GM12874 (cell line): Measurements from ENCODE around the gene PHF5A.

ENCODE experiments used
- CTCF ChIP-seq: IDR thresholded peaks from 2 replicates; pipeline ENCODE4 v1.5.1; 2011; ENCODE audit warnings: low read depth, mild to moderate bottlenecking, control low read depth, low read length, moderate library complexity; ENCODE audit not compliant: insufficient read depth

PHF5A gene

DNA sequence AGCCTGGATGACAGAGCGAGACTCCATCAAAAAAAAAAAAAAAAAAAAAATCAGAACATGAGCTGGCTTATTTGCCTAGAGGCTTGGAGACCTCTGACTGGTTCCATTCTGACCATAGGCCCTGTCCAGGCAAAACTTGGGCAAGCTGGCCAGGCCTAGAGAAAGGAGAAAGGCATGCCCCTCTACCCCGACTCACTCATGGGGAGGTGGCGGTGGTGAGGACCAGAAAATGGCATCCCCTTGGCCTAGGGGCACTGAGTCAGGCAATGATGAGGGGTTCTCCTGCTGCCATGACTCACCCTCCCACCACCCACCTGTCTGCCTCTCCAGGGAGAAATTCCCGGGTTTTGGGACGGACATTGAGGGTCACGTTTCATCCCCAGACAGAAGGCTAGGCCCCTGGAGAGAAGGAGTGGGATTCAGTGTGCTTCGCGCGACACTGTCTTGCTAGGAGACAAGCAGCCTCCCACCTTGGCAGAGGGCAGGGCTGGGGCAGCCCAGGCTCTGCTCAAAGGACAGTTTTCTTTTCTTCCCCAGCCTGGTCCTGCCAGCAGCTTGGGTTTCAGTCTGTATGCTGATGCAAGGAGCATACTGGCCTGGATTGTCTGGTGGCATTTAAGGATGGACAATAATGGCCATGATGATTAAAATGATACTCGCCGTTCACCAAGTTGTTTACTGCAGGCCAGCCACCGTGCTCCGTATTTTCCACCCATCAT, 39.1 kb downstream of the PHF5A start:
- no peak for TF ChIP-seq CTCF

DNA sequence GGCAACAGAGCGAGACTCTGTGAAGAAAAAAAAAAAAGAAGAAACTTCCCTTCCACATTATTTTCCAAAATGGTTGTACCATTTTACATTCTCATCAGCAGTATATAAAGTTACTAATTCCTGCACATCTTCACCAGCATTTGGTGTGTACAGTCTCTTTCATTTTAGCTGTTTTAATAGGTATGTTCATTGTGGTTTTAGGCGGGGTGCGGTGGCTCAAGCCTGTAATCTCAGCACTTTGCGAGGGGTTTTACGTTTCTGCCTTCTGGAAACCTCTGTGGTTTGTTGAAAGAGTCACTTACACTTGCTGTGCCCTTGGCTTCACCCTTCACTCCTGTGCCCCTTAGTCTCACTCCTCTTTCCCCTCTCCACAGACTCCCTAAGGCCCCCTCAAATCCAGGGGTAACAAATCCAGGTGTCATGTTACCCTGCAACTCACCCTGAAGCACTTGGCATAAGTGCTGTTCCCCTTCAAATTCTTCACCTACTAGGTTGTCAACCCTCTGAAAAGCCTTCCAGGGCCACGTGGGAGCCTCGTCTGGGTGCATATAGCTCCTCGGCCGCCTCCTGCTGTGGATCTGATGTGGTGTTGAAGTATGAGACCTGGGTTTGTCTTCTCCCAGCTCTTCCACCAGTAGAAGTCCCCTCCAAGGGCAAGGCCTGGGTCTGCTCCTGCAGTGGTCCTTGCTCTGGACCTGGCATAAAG, 42.7 kb downstream of the PHF5A start:
- TF ChIP-seq CTCF = no peak

DNA sequence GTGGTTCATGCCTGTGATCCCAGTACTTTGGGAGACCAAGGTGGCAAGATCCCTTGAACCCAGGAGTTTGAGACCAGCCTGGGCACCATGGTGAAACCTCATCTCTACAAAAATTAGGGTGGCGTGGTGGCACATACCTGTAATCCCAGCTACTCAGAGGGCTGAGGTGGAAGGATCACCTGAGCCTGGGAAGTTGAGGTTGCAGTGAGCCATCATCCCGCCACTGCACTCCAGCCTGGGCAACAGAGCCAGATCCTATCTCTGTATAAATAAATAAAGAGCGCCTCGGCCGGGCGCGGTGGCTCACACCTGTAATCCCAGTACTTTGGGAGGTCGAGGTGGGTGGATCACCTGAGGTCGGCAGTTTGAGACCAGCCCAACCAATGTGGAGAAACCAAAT, 49.8 kb downstream of the PHF5A start:
- TF ChIP-seq CTCF = no peak

GRCh38 chr22:41417622-41418390, 50.7 kb downstream of the PHF5A start:
- no peak for TF ChIP-seq CTCF

DNA sequence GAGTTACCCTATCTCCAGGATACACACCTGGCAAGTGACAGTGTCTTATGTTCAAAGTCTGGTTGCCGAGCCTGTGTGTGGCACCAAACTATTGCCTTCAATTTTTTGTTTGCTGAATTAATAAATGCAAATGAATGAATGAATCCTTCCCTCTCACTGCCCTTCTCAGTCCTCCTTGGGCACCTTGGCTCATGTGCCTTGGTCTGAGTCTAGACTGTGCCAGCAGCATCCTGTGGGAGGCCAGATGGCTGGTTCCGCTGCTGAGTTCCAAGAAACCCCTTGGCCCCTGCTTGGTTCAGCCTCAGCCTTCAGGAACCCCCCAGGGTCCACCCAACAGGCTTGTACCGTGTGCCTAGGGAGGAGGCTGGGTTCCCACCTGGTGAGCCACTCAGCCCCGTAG, 52.9 kb downstream of the PHF5A start:
- TF ChIP-seq CTCF = no peak

DNA sequence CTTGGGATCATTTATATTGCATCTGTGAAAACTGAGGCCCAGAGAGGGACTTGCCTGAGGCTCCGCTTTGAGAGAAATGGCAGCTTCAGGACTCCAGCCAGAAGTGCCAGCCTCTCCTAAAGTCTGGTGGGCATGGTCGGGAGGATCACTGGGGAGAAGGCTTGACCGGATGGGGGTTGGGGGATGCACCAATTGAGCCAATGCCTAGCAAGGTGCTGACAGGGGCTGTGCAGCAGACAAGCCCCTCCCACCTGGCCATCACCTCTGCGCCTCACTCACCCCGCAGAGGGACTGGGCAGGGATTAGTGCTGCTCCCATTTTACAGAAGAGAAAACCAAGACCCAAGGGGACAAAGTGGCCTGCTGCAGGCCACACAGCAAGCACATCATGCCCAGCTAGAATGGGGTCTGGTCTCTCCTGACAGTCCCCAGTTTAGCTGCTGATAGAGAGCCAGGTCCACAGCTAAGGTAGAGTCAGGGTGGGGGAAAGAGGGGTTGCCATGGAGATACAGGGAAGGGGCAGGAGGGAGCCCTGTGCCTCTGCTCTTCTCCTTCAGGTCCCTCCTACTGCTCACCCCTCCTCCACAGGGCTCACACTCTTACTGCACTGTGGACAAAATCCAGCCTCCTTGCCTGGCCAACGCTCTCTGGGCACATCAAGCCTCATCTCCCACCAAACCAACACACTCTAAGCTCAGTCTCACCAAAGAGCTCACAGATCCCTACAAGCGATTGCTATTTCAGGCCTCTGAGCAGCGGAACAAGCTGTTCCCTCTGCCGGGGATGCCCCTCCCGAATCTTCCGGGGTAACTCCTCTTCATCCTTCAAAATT, 57.3 kb downstream of the PHF5A start:
- TF ChIP-seq CTCF = no peak
